ENCODE measurements around the gene USP48. TPM values are rescaled to one million over a fixed set of nuclear protein-coding genes. Genes with fewer than 3 reads are reported as not detected.

USP48 gene
- total RNA-seq, 1 donor from 2014 or later = 26.1 TPM

DNA sequence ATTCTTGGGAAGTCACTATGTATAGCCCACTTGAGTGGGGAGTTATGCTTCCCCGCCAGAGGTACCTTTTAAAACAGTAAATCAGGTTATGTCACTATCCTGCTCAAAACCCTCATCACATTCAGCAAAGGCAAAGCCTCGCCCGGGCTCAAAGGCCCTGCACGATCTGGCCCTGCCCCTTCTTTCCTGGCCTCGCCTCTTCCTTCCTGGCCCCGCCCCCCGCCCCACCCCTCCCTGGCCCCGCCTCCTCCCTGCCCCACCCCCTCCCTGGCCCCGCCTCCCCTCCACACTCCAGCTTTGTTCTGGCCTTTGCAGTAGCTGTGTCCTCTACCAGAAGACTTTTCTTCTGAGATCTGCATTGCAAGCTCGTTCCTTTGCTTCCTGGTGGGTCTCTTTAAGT, 35.7 kb upstream of the USP48 start:
- Histone ChIP-seq H3K36me3 (ENCODE audit: control insufficient read depth, insufficient read depth, low read length) (peaks cover 1% of the 10 kb centered on the region), H3K27me3 (ENCODE audit: control insufficient read depth, insufficient read depth, low read length) (no peaks in the 10 kb centered on the region), H3K4me3 (ENCODE audit: low read depth, low read length) (no peak overlapping the region)
- TF ChIP-seq, protein P1, sequence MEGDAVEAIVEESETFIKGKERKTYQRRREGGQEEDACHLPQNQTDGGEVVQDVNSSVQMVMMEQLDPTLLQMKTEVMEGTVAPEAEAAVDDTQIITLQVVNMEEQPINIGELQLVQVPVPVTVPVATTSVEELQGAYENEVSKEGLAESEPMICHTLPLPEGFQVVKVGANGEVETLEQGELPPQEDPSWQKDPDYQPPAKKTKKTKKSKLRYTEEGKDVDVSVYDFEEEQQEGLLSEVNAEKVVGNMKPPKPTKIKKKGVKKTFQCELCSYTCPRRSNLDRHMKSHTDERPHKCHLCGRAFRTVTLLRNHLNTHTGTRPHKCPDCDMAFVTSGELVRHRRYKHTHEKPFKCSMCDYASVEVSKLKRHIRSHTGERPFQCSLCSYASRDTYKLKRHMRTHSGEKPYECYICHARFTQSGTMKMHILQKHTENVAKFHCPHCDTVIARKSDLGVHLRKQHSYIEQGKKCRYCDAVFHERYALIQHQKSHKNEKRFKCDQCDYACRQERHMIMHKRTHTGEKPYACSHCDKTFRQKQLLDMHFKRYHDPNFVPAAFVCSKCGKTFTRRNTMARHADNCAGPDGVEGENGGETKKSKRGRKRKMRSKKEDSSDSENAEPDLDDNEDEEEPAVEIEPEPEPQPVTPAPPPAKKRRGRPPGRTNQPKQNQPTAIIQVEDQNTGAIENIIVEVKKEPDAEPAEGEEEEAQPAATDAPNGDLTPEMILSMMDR (IDR thresholded peaks at IDR 0.05; ENCODE audit: insufficient read depth, low read length, poor library complexity, severe bottlenecking) = no peak
- DNase-seq (ENCODE audit: low read depth) = no peak

- no peak overlapping the region for H3K4me3 ChIP-seq (ENCODE audit: low read depth, low read length)
- TF ChIP-seq, protein P1 (IDR thresholded peaks at IDR 0.05; ENCODE audit: insufficient read depth, low read length, poor library complexity, severe bottlenecking) = no peak
- H3K27me3 ChIP-seq (ENCODE audit: control insufficient read depth, insufficient read depth, low read length) = no peaks in the 10 kb centered on the region
- no peaks in the 10 kb centered on the region for H3K36me3 ChIP-seq (ENCODE audit: control insufficient read depth, insufficient read depth, low read length)
- DNase-seq (ENCODE audit: low read depth) = peak; percentile 71
Observed at GRCh38 chr1:21816602-21817302, 33.8 kb upstream of the USP48 start.

DNA sequence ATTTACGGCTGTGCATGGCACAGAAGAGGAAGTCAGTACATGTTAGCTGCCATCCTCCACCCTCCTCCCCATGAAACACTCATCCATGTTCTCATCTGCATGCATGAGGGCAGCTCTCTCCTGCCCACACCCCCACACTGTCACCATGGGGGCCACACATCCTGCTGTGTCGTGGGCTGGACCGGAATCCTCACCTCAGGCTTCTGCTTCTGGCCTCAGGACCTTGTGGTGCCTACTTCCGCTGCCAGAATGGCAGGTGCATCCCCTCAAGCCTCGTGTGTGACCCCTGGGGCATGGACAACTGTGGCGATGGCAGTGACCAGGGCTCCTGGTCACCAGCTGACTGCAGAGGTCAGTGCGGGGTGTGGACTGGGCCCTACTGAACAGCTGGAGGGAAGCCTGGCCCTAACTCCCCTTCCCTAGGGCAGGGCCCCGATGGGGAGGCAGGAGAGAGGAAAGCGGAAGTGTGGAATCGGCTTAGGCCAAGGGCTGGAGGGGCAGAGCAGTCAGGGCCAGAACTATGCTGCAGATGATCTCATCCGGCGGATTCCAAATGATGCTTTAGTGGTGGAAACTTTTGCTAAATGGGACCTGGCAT, 32.9 kb upstream of the USP48 start:
- no peak for DNase-seq (ENCODE audit: low read depth)
- H3K36me3 ChIP-seq (ENCODE audit: control insufficient read depth, insufficient read depth, low read length) = no peaks in the 10 kb centered on the region
- no peak overlapping the region for H3K4me3 ChIP-seq (ENCODE audit: low read depth, low read length)
- H3K27me3 ChIP-seq (ENCODE audit: control insufficient read depth, insufficient read depth, low read length) = no peaks in the 10 kb centered on the region
- TF ChIP-seq, protein P1 (IDR thresholded peaks at IDR 0.05; ENCODE audit: insufficient read depth, low read length, poor library complexity, severe bottlenecking) = no peak

DNA sequence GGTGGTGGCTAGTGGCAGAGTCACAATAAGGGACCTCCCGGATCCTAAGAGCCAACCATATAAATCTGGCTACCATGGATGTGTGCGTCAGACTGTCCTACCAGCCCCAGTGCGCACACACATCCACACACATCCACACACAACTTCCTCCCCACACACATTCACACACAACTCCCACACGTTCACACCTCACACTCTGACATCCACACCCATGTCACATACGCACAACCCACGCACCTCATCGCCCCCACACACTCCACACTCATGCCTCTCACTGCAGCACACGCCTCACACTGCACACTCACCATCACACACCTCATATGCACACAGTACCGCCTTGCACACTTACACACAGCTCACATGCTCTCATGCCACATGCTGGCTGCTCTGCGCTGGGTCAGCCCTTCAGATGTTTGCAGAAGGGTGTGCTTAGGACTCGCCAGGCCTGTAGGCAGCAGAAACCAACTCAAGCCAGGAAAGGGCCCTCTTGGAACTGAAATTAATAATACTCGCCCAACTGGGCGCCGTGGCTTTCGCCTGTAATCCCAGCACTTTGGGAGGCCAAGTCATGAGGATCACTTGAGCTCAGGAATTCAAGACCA, 32.1 kb upstream of the USP48 start:
- Histone ChIP-seq H3K27me3 (ENCODE audit: control insufficient read depth, insufficient read depth, low read length) (no peaks in the 10 kb centered on the region), H3K36me3 (ENCODE audit: control insufficient read depth, insufficient read depth, low read length) (no peaks in the 10 kb centered on the region), H3K4me3 (ENCODE audit: low read depth, low read length) (no peak overlapping the region)
- DNase-seq (ENCODE audit: low read depth) = no peak
- TF ChIP-seq, protein P1 (IDR thresholded peaks at IDR 0.05; ENCODE audit: insufficient read depth, low read length, poor library complexity, severe bottlenecking) = no peak

DNA sequence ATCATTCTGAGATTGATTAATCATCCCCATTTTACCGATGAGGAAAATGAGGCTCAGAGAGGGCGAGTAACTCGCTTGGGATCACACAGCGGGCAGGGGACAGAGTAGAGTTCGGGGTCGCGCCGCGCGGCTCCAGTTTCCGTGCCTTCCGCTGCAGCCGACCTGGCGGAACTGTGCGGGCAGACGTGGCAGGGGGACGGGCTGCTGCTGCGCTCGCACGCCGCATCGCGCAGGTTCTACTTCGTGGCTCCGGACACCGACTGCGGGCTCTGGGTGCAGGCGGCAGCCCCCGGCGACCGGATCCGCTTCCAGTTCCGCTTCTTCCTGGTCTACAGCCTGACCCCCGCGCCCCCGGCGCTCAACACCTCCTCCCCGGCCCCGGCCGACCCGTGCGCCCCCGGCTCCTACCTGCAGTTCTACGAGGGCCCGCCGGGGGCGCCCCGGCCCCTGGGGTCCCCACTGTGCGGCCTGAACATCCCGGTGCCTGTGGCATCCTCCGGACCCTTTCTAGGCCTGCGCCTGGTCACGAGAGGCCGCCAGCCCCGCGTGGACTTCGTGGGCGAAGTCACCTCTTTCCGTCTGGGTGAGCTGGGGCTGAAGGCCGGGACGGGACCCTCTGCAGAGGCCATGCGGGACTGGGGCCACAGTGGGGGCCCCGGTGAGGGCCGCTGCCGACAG, 31.4 kb upstream of the USP48 start:
- peak overlapping the region; percentile 36 for H3K4me3 ChIP-seq (ENCODE audit: low read depth, low read length)
- no peaks in the 10 kb centered on the region for H3K36me3 ChIP-seq (ENCODE audit: control insufficient read depth, insufficient read depth, low read length)

More for the DNA sequence above, 31.4 kb upstream of the USP48 start:
- no peaks in the 10 kb centered on the region for H3K27me3 ChIP-seq (ENCODE audit: control insufficient read depth, insufficient read depth, low read length)
- TF ChIP-seq, protein P1 (IDR thresholded peaks at IDR 0.05; ENCODE audit: insufficient read depth, low read length, poor library complexity, severe bottlenecking) = peak; percentile 66
- DNase-seq (ENCODE audit: low read depth) = no peak

Measured in kidney epithelial cell (primary cell).